Stimulated activated CD8-positive, alpha-beta memory T cell treated with anti-CD3 and anti-CD28 coated beads, Interleukin-15, amount 100 ng/mL, for 1 hour (primary cell): ENCODE measurements around the gene SLC39A1.

Source experiments
- DNase-seq: peaks from one replicate; pipeline ENCODE4 v3.0.0-alpha.2; 2020; ENCODE audit warnings: low read depth

SLC39A1 gene

DNA sequence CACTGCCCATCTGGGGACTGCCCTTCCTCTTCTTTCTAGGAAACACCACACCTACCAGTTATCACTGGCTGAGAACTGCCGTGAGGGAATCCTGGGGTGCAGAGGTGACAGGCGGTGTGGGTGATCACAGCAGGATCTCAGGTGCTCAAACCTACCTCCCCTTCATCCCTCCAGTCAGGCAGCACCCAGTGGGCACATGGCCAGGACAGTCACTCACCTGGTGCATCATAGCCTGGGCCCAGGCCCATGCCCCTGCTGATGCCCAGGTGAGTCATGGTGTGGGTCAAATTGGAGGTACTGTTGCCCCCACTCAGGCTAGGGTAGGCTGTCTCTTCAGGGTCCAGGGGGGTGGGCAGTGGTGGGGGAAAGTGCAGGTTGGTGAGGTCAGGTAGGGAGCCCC is 11.5 kb downstream of the SLC39A1 start:
- no peak for DNase-seq

DNA sequence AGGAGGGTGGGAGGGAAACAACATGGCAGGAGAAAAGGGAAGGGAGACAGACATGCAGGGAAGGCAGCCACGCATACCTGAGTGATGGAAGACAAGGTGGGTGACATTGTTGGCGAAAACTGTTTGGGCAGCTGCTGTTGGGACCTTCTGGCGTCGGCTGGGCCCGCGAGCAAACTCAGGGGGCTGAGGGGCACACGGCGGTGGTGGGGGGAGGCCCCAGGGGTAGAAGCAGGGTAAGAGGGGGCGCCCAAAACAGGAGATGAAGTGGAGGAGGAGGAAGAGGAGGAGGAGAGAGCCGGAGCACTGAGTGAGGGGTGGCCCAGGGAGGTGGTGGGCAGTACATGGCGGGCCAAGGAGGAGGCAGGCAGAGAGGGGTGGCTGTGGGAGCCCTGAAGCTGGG is 12.2 kb downstream of the SLC39A1 start:
- DNase-seq, result no peak

DNA sequence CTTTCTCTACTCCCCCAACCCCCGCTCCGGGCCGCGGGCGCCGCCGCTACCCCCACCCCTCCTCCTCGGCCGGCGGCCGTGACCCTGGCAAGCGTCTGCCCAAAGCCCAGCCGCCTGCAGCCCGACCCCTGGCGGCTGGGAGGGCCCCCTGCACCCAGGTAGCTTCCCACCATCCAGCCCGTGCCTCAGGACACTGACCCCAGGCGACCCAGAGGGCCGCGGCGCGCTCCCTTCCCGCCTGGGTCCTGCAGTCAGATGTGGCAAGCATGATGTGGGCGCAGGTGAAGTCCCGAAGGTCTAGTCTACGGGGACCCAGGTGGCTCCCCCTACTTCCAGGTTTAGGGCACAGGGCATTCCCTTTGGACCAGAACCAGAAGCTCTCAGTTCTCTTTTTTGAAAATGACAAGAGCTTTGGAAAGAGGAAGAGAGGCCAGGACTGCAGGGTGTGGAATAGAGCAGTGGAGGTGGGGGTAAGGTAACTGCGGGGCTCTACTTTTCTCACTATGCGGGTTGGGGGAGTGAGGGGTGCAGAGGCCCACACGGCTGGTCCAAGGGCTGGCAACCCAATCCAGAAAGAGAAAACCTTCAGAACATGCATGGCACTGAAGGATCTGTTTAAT is 16.6 kb downstream of the SLC39A1 start, which contains the start of gene DENND4B:
Gene DENND4B, minus strand, starts transcription at position 97 of the 620 bp plus-strand sequence. CDS start 2,344 bp downstream, outside the sequence.
- peak; percentile 42 for DNase-seq

DNA sequence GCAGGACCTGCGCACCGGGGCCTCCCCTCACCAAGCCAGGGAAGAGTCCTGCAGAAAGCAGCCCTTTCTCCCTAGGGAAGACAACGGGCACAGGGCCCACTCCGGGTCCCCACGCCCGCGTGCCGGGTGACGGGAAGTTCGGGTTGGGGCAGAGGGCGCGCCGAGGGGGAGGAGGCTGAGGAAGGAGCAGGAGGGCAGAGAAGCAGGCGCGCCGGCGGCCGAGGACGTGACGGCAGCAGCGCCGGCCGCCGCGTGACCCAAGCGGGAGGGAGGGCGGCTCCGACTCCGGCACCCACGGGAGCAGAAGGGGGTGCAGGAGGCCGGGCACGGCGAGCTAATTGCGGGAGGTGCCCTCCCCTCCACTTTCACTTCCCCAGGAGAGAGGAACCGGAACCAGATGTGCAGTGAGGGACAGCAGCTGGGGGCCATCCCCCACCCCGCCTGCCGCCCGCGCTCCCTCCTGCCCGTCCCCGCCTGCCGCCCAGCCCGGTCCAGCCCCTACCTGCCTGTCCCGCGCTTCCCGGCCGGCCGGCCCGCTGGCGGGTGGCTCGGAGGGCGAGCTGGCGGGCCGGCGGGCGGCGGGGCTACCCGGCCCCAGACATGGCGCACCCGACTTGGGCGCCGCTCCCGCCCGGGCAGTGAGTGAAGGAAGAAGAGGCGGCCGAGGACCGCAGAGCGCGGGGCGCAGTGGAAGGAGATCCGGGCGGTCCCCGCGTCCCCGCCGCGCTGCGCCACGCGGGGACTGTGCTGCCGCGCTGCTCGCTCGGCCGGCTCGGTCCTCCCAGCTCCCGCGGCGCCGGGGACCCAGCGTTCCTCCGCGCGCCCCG is 17.3 kb downstream of the SLC39A1 start:
- peak; percentile 47 for DNase-seq

DNA sequence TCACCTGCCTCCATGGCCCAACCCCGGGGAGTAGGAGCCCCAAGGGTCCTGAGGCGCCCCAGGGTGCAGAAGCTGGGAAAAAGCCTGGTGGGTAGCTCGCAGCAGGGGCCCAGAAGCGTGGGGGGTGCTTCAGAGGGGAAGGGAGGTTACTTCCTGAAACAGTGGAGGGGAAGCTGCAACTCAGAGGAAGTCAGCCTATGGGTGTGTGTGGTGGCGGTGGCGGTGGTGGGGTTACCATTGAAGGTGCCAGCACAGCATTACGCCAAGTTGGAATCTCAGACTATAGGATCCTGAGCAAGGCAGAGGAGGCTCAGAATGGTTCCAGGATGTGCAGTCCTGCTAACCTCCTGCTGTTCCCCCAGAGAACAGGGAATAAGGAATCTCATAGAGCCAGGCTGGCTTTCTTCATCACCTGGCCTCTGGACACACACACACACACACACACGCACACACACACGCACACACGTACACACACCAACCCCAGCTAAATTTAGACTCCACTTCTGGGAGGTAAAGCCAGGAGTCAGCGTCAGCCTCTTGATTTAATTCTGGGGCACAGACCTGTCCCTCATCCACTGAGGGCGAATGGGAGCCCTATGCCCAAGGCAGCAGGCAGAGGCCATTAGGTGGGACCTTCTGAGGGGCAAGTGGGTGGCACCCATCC is 18.1 kb downstream of the SLC39A1 start:
- DNase-seq, result peak; percentile 63

DNA sequence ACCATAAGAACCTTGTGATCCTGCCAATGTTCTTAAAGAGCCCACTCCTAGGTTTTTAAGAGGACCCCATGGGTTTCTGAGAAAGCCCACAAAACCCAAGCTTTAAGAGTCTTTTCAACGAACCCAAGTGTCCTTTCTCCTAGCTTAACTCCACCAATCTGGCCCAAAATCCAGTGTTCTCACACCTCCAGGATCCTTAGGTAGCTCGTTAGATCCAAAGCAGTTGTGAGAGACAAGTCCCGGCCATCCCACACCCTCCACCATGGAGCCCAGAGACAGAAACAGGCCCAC is 18.6 kb downstream of the SLC39A1 start:
- no peak for DNase-seq

DNA sequence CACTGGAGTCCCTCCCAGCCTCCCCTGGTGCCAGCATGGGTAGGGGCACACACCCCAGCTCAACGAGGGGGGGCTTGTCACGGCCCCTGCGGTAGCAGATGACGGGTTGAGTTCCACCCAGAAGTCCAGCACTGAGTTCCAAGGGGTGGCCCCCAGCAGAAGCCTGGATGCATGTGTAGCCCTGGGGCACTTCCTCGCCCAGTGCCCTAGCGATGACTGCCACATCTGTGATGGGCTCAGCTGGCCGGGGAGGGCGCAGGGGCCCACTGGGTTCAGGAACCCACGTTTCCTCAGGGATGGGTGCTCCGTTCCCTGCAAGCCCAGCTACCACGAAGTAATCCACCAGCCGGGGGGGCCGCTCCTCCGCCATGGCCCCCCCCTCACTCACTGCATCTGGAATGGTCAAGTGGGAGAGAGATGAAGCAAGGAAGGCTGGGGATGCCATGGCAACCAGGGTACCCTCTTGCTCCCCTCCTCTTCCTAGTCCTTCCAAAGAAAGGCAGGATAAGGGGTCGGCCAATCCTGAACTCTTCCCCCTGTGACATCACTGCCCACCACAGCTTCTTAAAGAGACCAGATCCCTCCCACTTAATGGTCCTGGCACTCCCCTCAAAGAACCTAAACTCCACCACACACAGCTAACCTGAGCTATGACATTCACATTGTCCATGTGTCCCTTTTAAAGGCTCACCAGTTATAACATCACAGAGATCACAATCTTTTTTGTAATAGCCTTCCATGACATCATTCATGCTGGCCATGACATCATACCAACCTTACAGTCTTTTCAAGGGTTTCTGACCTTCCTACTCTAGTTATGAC is 19.1 kb downstream of the SLC39A1 start:
- no peak for DNase-seq

DNA sequence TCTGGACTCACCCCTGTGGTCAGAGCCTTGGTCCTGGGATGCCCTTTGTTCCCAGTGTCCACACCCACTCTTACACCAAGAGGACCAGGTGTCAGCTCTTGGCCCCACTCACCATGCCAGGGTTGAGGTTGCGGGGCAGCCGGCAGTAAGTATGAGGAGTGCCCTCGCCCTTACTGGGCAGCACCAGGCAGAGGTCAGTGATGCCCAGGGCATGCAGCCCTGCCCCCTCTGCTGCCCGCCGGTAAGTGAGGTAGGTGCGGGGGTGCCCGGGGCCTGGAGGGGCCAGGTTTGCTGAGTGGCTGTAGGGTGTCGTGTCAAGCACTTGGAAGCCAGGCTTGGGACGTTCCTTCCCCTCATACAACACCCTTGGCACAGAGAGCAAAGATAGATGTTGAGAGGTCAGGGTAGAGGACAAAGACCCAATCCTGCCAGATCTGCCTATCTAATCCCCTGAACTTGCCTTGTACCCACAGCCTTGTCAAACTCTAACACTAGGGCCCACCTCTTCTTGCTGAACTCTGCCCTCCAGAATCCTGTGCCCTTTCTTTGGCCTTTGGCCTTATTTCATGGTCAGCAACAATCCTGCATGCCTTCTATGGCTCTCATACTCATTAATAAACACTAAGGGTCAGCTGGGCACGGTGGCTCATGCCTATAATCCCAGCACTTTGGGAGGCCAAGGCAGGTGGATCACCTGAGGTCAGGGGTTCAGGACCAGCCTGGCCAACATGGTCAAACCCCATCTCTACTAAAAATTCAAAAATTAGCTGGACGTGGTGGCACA is 20.4 kb downstream of the SLC39A1 start:
- no peak for DNase-seq

DNA sequence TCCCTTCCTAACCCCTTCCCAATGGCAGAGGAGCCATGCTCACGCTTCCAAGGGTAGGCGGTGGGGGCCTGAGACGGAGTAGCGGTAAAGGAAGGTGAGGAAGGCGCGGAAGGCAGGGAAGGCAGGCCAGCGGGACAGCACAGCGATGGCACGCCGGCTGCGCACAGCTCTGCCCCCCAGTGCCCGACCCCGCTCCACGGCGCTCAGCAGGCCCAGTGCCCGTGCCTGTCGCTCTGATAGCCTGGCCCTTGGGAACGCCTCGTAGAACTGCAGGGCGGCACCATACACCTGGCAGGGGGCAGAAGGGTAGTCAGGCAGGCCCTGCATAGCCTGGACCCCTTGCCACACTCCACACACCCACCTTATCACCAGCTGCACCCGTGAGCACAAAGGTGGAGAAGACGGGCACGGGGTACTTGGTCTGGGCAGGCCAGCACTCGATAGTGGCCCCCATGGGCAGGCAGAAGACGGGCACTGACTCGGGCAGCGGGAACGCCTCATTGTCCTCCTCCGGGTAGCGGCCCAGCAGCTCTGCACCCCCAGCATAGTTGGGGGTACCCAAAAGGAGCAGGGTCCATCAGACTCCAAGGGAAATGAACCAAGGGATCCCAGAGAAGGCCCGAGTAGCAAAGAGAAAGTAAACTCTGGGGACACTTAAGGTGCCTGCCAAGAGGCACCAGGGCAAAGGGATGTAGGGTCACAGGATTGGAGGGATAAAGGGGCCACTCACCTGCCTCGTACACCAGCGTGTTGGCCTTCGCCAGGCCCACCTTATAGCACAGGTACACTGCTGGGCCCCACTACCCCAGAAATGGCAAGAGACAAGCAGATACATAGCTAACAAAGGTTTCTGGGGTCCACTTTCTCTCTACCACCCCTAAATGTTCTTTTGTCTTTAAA is 21.3 kb downstream of the SLC39A1 start:
- no peak for DNase-seq

DNA sequence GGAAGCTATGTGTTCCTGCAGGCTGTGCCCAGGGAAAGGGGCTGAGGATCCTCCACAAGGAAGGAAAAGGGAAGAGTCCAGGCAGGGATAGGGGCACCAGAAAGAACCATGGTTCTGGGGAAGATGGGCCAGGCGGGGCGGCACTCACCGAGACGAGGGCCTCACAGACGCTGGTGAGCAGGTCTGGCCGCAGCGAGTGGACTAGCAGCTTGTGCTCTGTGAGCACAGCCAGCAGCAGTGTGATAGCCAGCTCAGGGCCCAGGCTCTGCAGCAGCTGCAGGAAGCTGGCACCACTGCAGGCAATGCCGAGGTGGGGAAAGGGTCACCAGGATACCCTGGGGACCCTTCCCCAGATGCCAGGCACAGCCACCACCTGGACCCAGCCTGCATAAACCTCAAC is 22.6 kb downstream of the SLC39A1 start:
- DNase-seq, result no peak

DNA sequence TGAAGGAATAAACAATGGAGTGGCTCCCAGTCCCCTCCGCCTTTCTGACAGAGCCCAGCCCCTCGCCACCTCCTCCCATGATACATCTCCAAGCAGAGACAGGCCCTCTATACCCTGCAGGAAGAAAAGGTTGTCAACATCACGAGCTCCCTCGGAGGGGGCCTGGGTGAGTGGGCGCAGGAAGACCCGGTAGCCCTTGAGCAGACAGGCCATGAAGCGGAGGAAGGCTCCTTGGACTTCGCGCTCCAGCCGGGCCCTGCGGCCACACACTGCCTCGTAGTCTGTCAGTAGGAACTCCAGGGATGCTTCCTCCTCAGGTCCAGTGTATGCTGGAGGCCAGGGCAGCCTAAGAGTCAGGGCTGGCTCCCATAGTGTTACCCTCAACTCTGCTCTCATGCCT is 23.9 kb downstream of the SLC39A1 start:
- DNase-seq, result no peak

DNA sequence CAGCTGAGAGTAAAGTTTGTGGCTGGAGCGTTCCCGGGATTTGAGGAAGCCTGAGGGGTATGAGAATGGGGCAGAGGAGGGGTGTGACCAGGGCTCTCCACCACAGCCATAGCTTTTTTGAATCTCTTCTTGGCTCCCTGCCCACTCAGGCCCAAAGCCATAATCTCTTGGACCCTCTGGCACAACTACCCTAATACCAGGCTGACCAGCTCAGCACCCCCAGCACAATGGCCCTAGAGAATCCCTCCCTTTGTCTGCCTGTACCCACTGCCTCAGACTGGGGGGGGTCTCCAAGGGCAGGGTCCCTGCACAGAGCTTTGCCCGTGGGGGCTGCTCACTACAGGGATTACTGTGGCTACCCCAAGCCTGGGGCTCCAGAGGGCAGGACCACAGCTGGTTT is 24.3 kb downstream of the SLC39A1 start:
- no peak for DNase-seq

DNA sequence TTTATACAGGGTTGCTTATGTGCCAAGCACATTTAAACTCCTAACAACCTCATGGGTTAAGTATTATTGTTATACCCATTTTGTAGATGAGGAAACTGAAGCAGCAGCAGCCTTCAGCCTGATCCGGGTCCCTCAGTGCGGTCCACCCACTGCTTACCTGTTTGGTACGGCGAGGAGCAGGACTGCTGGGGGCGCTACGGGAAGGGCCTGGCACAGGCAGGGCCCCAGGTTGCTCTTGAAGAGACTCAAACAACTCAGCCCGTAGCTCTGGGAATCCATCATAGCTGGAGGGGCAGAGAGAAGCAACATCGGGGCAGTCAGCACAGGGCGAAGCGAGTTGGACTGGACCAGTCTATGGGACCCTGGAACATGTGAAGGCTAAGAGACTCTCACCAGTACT is 26.0 kb downstream of the SLC39A1 start:
- DNase-seq, result no peak

DNA sequence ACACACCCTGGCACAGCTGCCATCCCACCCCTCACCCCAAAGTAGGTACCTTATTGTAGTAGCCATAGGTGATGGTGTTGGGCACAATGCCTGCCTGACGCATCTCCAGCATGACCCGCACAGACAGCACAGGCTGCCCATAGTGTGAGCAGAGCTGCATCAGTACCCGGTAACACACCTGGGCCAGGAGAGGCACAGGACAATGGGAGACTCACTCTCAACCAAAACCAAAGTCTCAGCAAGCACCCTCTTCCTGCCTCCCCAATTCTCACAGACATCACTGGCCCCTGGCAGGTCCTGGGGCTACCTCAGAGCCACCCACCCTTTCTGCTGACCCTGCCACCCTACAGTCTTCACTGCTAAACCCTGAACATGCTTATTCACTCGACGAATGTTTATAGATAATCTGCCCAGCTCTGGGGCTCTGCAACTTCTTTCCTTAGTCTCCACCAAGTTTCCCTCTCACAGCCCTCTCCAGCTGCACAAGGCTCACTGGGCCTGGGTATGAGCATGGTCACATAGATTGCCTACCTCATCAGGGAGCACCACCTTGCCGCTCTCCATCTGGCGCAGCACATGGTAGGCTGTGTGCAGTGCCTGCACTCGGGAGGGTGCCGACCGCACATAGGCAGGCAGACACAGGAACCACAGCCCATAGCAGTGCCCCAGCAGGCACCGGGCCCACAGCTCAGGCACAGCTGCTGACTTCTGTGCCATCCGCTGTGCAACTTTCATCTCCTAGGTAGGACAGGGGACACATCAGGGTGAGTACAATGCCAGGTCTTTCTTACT is 27.1 kb downstream of the SLC39A1 start:
- DNase-seq, result no peak

DNA sequence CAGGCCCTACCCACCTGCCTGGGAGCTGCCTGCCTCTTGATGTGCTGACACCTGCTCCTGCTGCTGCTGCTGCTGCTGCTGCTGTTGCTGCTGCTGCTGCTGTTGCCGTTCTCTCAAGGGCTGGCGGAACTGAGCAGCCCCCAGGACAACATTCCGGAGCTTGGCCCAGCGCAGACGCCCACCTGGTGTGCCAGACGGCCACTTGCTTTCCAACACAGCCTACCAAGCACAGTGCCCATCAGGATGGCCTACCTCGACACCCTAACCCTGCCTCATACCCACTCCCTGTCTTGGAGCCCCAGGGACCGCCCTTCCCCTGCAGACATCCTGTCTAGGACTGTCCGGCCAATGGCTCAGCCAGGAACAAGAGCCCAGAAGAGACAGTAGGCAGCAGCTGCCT is 28.6 kb downstream of the SLC39A1 start:
- no peak for DNase-seq

DNA sequence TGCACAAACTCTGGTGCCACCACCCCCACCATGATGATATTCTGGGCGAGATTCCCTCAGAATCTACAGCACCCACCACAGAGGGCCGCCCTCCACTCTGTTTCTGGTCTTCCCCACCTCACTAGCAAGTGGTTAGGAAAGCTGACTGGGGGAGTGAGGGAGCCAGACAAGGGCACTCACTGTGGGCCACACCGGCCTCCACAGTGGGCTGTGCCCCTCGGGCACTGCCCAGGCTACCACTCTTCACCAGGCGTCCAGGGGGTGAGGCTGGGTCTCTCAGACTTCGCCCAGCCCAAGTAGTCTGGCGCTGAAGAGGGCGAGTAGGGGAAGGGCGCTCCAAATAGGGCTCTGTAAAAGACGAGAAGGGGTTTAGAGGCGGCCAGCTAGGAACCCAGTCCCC is 29.4 kb downstream of the SLC39A1 start:
- no peak for DNase-seq

DNA sequence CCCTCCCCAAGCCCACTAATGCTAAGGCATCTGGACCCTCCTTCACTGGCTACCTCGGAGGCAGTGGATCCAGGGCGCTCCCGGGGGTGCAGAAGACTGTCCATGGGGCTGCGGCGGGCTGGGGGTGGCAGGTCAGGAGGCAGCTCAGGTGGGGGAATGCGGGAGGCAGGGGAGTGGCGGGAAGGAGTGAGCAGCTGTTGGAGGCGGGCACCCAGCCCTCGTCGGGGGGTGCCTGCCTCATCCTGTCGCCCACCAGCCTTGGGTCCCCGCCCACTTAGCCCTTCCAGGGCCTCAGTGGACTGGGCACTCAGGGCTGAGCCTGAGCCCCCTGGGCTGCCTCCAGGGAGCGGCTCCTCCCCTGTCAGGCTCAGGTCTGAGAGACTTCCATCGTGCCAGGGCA is 29.9 kb downstream of the SLC39A1 start:
- DNase-seq, result no peak

DNA sequence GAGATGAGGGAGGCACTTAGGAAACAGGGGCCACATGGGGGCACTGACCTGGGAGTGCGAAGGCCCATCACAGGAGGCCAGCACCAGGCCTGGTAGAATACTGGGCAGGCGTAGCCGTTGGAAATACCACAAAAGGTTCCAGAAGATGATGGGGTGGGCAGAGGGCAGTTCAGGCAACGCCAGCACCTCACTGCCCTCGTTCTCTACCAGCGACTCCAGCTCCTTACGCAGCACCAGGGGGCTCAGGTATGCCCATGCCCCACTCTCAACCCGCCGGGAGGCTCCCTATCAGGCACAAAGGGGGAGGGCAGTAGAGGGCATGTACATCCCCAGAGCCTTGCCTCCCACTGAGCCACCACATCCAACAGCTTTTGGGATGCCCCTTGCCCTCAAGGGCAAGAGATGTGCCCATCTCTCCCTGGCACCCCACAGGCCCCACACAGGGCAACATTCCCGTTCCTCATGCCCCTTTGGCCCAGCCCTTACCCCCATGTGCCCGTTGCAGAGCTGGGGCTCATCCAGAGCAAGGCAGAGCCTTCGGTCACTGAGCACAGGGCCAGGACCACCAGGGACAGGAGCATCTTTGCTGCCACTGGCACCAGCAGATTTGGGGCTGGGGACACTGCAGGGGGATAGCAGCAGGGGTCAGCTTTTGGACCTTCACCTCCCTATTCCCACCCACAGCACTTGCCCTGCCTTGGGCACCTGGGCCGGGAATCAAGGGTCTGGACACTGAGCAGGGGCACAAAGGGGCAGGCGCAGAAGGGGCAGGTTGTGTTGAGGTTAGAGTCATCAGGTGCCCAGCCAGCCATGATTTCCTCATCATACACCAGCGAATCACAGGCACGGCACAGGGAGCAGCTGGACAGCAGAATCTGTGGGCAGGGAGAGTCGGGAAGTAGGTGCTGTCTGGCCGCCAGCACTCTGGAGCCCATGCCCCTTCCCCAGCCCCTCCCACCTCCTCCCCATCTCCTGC is 30.9 kb downstream of the SLC39A1 start:
- no peak for DNase-seq
